ENCODE results near the gene ADAM19. TPM values are rescaled to one million over a fixed set of nuclear protein-coding genes. Genes with fewer than 3 reads are reported as not detected.
A peak's percentile ranks its signal among the peaks of the same experiment; 100 is the strongest.

The ADAM19 gene
- total RNA-seq, 3 donors from 2014 or later: 1.9 to 3.6 (median 3.5) TPM

GRCh38 chr5:157463621-157464518 is 111.7 kb downstream of the ADAM19 start:
- no peak for DNase-seq (ENCODE audit: low spot score in 2 of 2)
- no peak overlapping the region for H3K4me3 ChIP-seq
- no peaks in the 10 kb centered on the region for H3K36me3 ChIP-seq
- peaks cover 0 to 3% of the 10 kb centered on the region in 2 donors for H3K4me1 ChIP-seq
- no peaks in the 10 kb centered on the region for H3K9me3 ChIP-seq
- no peak overlapping the region for H3K27ac ChIP-seq
- intact Hi-C loops (cut with DNase I; ENCODE audit: low total_unique reads): no loop called here
- H3K27me3 ChIP-seq: peaks cover 5 to 16% of the 10 kb centered on the region in 2 donors
- TF ChIP-seq POLR2AphosphoS5 (IDR thresholded peaks at IDR 0.05) (no peak), POLR2A (IDR thresholded peaks at IDR 0.05) (no peak), CTCF (IDR thresholded peaks at IDR 0.05) (no peak)

- intact Hi-C loops (cut with DNase I; ENCODE audit: low total_unique reads): no loop called here
- Histone ChIP-seq H3K9me3 (no peaks in the 10 kb centered on the region), H3K4me1 (peaks cover 0 to 3% of the 10 kb centered on the region in 2 donors), H3K27me3 (peaks cover 5 to 16% of the 10 kb centered on the region in 2 donors), H3K4me3 (no peak overlapping the region), H3K36me3 (no peaks in the 10 kb centered on the region), H3K27ac (no peak overlapping the region)
- DNase-seq (ENCODE audit: low spot score in 2 of 2): no peak
- TF ChIP-seq POLR2A (IDR thresholded peaks at IDR 0.05) (no peak), POLR2AphosphoS5 (IDR thresholded peaks at IDR 0.05) (no peak), CTCF (IDR thresholded peaks at IDR 0.05) (no peak)
Measured at GRCh38 chr5:157463081-157463480, 112.5 kb downstream of the ADAM19 start.

- Histone ChIP-seq H3K4me3 (no peak overlapping the region), H3K36me3 (no peaks in the 10 kb centered on the region), H3K4me1 (peaks cover 0 to 3% of the 10 kb centered on the region in 2 donors), H3K27me3 (peaks cover 5 to 16% of the 10 kb centered on the region in 2 donors), H3K9me3 (no peaks in the 10 kb centered on the region), H3K27ac (no peak overlapping the region)
- intact Hi-C loops (cut with DNase I; ENCODE audit: low total_unique reads): no loop called here
- no peak for DNase-seq (ENCODE audit: low spot score in 2 of 2)
- TF ChIP-seq POLR2A (IDR thresholded peaks at IDR 0.05) (no peak), POLR2AphosphoS5 (IDR thresholded peaks at IDR 0.05) (no peak), CTCF (IDR thresholded peaks at IDR 0.05) (no peak)
Measured at GRCh38 chr5:157460921-157461792, 114.4 kb downstream of the ADAM19 start.

GRCh38 chr5:157459715-157460599 is 115.6 kb downstream of the ADAM19 start, which contains the start of gene NIPAL4:
TSS of gene NIPAL4 (plus strand) at chr5:157460213. CDS start at chr5:157460321, 108 bp downstream.
- H3K4me3 ChIP-seq: peak within 1 kb of the TSS; percentile 33 to 70 (median 46)
- peaks cover 0 to 3% of the 10 kb centered on the region in 2 donors for H3K4me1 ChIP-seq
- DNase-seq (ENCODE audit: low spot score in 2 of 2): no peak
- no peak within 1 kb of the TSS for H3K27ac ChIP-seq
- intact Hi-C loops (cut with DNase I; ENCODE audit: low total_unique reads): no loop called here
- TF ChIP-seq POLR2AphosphoS5 (IDR thresholded peaks at IDR 0.05) (no peak), CTCF (IDR thresholded peaks at IDR 0.05) (no peak), POLR2A (IDR thresholded peaks at IDR 0.05) (no peak)
- H3K9me3 ChIP-seq: no peaks in the 10 kb centered on the region
- peaks cover 5 to 16% of the 10 kb centered on the region in 2 donors for H3K27me3 ChIP-seq
- no peaks in the 10 kb centered on the region for H3K36me3 ChIP-seq

Measured in breast epithelium (tissue), 4 donors.